ENCODE data around the gene TREML4.
A peak's percentile ranks its signal among the peaks of the same experiment; 100 is the strongest.

Gene TREML4

DNA sequence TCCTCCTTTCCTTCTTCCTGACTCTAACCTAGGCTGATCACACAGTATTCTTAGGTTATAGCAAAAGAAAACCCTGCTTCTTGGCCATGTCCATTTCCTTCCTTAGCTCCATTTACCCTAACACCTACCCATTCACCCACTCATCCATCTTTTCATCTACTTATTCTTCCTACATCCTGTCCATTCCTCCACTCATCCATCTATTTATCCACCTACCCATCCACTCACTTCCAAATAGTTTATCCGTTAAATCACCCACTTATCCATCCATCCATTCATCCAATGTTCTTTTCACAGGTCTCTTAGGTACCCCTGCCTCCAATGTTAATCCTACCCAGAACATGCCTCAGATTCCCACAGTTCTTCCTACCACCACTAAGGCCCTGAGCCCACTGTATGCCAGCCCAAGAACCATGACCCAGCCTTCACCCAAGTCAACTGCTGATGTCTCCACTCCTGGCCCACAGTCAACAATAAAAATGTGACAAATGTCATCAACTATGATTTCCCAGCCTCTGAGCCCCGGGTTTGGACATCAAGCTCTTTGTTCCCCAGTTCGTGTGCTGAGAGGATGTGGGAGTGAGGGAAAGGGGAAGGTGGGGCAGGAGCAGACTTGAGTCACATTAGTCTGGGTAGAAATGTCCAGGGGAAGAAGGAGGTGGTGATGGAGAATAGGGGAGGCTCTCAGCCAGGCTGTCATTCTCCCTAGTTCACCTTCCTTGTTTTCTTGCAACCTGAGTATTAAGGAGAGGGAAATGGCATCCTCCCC lies 24.4 kb downstream of the TREML4 start:
- DNase-seq (ENCODE audit: low read depth in 2 of 2): no peak

DNA sequence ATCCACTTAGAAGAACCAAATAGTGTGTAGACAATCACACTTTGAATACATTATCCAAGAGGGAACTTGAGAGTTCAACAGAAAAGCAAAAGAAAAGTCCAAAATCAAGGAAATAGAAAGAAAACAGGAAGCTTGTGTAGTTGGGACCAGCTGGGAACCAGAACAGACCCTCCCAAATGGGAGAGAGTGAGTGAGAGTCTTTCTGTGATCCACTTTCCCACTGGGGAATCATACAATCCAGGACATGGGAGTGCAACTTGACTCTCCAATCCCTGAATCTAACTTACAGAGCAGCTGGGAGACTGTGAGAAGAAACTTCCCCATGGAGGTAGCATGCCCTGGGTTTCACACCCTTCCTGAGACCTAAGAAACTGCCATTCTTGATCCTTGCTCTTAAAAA lies 27.0 kb downstream of the TREML4 start:
- no peak for DNase-seq (ENCODE audit: low read depth in 2 of 2)

DNA sequence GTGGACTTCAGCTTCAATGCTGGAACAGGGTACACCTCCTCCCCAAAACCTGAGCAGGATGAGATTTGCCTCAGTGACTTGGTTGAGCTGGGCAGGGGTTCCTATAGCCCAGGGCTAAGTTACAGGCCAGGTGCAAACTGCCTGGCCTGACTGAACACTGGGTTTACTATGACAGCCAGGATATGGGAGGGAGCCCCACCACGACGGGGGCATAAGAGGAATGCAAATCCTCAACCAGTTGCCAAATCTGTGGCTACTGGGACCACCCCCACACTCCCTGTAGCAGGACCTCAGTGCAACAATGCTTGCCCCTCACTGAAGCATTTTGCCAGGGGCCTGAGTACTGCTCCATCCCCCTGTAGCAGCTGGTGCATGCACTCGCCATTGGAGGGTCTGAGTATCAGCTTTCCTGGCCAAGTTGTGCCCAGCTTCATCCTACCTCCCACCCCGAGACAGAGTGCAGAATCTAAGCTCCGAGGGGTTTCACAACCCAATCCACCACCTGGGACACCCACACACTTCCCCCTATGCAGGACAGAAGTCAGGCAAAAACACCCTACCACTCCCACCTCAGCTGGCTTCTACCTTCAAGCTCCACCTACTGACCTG lies 27.6 kb downstream of the TREML4 start:
- DNase-seq (ENCODE audit: low read depth in 2 of 2): no peak

DNA sequence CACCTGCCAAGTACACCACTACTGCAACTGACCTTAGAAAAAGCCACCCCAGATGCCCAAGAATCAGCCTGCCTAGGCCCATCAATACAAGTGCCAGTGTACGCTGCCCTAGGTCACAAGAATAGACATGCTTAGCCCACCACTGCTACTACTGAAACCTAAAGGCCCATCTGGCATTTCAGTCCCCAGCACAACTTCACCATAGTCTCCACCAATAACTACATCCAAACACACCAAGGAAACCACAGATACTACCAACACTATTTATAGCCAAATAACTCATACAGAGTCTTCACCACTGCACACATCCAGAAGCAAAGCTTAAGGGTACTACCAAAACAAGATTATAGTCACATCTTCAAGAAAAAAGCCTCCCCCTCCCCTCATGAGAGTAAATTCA lies 28.2 kb downstream of the TREML4 start:
- no peak for DNase-seq (ENCODE audit: low read depth in 2 of 2)

DNA sequence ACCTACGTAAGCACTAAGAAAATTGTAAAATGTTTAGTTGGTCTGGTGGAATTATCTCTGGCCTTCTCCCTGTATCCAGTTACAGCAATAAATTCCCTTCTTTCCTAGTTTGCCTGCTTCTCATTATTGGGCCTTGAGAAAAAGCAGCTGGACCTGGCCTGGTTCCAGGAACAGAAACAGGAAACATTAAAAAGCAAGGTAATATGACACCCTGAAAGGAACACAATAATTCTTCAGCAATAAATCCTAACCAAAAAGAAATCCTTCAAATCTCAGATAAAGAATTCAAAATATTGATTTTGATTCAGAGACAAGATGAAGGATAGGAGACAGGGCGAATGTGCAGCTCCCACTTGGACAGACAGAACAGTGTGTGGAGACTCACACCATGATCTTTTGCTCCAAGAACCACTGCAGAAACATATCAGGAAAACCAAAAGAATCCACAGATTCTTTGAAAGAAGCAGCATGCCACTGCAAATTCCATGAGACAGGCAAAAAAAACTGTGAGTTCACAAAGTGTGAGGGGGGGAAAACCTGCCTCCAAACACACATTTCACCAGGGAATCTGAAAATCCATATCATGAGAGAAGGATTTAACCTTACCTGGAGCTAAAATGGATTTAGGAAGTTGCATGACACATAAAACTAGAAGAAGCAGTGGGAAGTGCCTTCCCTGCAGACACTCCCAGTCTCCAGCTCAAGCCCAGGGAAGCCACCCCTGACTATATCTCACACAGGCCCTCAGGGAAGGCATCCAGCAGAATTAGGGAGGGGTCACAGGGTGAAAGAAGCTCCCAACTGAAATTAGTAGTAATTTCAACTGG lies 29.4 kb downstream of the TREML4 start:
- no peak for DNase-seq (ENCODE audit: low read depth in 2 of 2)

DNA sequence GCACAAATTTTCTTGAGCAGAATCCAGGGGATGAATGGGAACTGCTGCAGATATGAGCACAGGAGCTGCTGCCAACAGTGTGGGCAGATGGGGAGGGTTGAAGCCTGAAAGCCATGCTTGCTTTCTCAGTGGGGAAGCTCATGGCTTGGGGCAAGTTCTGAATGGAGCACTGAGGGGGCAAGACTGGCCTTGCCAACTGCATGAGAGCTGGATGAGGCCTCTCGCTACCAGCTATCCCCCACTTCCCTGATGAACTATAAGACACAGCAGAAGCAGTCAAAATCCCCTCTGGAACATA lies 30.0 kb downstream of the TREML4 start:
- no peak for DNase-seq (ENCODE audit: low read depth in 2 of 2)

DNA sequence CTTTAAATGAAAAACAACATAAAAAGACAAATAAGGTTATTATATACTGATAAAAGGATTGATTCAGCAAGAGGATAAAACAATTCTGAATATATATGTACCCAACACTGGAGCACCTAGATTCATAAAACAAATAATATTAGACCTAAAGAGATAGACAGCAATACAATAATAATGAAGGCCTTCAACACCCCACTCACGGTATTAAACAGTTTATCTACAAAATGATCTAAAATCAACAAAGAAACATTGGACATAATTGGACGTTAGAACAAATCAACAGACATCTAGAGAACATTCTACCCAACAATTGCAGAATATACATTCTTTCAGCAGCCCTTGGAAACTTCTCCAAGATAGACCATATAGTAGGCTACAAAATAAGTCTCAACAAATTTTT lies 34.3 kb downstream of the TREML4 start:
- DNase-seq (ENCODE audit: low read depth in 2 of 2): no peak

DNA sequence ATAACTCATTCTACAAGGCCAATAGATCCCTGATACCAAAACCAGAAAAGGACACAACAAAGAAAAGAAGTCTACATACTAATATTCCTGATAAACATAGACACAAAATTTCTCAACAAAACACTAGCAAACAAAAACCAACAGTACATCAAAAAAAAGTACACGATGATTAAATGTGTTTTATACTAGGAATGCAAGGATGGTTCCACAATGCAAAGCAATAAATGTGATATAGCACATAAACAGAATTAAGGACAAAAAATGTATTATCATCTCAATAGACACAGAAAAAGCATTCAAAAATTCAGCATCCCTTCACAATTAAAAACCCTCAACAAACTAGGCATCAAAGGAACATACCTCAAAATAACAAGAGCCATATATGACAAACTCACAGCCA lies 35.1 kb downstream of the TREML4 start:
- no peak for DNase-seq (ENCODE audit: low read depth in 2 of 2)

DNA sequence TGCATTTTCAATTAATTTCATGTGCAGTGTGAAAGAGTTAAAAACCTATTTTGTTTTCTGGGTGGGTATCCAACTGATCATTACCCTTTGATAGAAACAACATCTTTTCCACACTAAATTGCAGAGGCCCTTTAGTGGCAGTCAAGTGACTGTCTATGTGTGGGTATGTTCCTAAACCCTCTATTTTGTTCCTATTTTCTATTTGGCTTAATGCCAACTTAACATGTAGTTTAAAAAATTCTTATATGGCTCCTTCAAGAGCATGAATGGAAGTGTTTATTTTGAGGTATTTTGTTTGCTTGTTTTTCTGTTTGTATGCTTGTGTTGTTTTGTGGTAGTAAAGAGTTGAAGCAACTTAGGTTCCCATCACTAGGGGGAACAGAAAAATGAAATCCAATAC lies 38.4 kb downstream of the TREML4 start:
- no peak for DNase-seq (ENCODE audit: low read depth in 2 of 2)

DNA sequence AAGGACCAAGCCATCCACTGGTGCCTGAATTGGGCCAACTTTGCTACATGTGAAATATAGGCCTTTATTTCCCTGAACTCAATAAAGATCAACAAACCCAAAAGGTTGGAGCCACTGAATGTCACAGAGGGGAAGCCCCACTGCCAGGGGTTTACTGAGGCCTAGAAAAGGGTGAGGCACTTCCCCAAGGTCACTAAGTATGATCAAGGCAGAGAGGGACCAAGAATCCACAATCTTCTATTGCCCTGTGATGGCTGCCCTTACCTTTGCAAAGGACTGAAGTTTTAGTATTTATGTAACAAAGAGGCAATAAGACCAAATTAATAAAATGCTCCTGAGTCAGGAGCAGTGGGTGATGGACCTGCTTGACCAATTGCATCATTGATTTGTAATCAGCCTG lies 40.3 kb downstream of the TREML4 start:
- DNase-seq (ENCODE audit: low read depth in 2 of 2): no peak

DNA sequence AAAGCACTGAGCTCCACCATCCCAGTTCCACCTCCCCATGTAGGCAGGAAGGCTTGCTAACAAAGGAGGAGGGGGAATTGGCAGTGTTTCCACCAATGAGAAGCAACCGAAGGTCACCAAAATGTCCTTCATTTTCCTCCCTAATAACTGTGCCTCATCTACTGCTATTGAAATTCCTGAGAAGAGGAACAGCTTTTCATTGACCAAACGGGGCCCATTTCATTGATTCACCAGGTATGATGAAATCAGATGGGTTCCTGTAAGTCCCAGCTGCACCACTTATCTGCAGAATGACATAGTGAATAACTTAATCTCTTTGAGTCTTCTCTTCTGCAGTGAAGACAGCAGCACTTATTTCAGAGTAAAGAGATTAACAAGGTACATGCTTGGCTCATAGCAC lies 41.0 kb downstream of the TREML4 start:
- DNase-seq (ENCODE audit: low read depth in 2 of 2): no peak

DNA sequence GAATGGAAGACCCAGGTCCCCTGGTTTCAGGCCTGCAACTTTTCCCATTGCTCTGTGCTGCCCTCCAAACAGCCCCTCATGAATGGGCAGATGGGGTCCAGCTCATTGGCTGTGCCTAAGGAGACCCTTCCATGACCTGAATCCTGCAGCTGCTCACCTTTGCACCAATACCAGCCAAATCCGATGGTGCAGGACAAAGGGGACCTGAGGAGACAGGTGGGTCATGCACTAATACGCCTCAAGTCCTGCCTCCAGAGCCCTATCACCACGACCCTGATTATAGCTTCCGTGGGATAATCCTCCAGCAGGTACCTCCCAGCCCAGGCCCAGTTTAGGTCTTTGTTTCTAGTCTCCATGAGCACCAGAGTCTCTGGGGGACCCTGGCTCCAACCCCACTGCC lies 41.6 kb downstream of the TREML4 start:
- DNase-seq (ENCODE audit: low read depth in 2 of 2): no peak

DNA sequence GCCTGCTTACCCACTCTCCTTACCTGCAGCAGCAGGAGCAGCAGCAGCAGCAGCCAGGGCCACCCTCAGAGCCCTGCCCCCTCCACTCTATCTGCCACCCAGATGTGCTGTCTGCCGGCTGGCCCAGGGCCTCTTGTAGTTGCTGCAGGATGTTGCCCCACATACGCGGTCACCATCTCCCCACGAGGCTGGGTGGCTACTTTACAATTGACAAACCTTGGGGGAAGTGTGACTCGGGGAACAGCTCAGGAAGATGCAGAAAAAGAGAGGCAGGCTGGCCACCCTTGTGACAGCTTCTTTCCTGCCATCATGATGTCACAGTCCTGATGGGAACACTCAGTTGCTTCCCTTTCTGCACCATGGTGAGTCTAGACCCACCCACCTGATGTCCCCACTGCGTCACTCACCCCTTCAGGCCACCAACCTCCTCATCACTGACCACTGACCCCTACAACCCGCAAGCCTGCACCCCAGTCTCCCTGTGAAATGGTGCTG lies 43.8 kb downstream of the TREML4 start:
- peak in 1 of 2 donors; percentile 12 for DNase-seq (ENCODE audit: low read depth in 2 of 2)

DNA sequence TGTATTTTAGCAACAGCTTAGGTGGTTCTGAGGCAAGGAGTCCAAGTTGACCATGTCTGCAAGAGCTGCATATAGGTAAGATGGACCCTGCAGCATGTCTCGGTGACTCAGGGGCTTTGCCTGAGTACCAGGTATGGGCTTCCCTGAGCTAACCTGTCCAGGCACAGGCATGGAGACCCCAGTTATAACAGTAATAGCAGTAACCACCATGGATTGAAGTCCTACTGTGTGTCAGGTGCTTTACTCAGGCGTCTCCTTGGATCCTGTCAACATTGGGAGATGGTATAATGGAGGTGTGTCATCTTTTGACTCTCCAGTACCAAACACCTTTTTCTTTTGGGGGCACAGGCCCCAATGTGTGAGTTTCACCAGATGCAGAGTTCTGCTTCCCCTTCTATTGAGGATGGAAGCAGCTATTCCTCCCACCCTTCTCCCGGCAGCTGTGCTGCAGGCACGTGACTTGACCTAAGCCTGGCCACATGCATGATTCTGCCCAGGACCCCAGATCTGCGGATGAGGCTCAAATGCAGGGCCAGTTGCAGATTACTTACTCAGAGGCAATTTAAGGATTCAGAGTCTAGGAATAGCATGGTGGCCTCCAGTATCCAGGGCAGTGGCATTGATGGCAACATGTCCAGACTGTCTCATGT lies 44.6 kb downstream of the TREML4 start:
- DNase-seq (ENCODE audit: low read depth in 2 of 2): no peak

DNA sequence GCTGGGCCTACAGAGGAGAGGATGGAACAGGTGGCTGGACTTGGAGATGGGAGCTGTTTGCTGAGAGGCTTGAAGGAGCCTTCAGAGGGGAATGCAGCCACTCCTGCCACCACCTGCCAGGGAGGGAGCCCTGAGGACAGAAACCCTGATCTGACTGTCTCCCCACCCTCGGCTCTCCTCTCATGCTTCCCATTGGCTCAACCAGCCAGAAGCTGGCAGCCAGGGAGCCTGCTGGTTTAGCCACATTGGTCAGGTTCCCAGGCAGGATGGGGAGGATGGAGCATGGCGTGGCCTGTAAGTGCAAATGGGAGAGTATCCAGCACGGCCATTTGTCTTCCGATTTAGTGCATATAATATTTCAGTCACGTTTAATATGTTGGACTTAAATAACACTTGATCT lies 45.6 kb downstream of the TREML4 start:
- DNase-seq (ENCODE audit: low read depth in 2 of 2): no peak

DNA sequence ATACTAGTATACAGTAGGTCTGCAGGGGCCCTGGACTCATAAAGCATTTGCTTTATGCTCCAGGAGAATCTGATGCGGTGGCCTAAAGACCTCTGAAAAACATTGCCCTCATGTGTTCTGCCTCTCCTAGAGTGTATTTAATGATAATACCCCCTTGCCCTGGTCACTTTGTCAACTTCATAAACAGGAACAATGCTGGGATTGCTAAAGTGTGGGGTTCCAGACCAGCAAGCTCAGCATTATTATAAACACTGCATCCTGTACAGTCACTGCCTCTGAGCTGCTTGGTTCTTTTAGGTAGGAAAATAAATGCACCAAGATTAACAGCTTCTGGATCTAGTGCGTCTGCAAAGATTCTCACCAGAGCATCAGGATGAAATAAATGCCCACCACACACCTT lies 46.1 kb downstream of the TREML4 start:
- DNase-seq (ENCODE audit: low read depth in 2 of 2): no peak

DNA sequence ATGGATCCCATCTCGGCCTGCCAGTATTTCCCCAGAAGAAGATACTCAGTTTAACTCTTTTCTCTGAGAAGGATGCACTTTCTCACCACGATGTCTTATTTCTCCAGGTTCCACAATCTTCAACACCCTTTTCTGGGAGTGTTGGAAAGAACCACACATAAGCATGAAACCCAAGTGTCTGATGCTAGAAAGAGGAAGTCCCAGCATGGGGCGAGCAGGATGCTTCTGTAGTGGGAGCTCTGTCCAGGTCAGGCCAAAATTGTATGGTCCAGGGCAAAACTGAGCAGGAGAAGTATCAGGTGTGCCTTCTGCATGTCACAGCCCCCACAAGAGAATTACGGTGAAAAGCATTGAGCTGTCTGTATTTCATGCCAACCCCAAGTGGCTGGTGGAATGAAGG lies 47.3 kb downstream of the TREML4 start:
- no peak for DNase-seq (ENCODE audit: low read depth in 2 of 2)

DNA sequence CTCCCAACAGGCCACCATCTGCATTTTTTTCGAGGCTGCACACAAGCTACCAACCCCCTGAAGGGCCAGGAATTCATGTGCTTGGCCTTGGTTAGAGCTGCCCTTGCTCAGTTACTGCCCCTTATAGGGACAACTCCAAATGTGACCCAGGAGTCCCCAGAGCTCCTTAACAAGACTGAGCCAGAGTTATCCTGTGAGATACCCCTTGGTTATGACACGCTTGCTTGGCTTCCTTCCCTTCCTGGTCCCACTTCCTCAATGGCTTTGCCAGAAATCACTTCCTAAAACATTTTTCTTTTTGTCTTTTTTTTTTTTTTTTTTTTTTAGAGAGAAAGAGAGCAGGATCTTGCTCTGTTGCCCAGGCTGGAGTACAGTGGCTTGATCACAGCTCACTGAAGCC lies 49.5 kb downstream of the TREML4 start:
- DNase-seq (ENCODE audit: low read depth in 2 of 2): no peak

DNA sequence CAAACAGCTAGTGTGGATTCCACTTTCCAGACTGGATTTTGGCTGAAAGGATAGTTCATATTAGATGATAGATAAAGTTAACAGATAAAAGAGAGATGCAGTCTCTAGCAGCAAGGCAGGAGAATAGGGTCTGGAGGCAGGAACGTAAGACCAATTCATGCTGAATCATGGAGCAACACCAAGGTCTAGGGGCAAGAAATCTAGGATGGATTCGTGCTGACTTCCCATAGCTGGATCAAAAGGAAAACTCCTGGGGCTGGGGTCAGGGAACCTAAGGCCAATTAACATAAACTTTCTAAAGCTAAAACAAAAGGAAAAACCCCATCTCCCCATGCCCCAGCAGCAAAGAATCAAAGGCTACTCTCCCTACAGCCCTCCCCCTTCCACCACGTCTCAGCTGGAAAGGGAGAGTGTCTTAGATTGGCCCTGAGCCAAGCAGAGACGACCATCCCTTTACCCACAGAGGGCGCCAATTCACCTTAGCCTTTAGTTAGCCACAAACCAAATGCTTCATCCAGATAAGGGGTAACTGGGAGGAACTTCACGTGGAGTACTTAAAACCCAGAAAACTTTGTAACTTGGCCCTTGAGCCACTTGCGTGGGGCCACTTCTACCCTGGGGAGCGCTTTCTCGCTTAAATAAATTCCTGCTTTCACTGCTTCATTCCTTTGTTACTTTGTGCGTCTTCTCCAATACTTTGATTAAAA lies 50.7 kb downstream of the TREML4 start:
- peak; percentile 35 to 64 for DNase-seq (ENCODE audit: low read depth in 2 of 2)

DNA sequence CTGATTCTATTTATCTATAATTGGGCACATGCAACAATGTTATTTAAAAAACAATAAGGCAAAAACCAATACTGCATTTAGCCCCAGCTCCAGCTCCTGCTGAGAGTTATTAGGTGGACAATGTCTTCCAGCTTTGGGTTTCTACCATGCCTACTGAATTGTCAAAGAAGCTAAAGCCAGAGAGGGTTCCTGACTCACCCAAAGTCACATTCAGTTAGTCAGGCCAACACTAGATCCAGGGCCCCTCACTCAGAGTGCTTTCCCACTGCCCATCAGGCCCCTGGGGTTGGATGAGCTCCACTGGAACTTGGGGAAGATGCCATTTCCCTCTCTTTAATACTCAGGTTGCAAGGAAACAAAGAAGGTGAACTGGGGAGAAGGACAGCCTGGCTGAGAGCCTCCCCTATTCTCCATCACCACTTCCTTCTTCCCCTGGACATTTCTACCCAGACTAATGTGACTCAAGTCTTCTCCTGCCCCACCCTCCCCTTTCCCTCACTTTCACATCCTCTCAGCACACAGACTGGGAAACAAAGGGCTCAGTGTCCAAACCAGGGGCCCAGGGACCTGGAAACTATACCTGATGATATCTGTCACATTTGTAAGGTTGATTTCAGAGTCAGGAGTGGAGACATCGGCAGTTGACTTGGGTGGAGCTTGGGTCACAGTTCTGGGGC lies 52.4 kb downstream of the TREML4 start:
- DNase-seq (ENCODE audit: low read depth in 2 of 2): no peak

DNA sequence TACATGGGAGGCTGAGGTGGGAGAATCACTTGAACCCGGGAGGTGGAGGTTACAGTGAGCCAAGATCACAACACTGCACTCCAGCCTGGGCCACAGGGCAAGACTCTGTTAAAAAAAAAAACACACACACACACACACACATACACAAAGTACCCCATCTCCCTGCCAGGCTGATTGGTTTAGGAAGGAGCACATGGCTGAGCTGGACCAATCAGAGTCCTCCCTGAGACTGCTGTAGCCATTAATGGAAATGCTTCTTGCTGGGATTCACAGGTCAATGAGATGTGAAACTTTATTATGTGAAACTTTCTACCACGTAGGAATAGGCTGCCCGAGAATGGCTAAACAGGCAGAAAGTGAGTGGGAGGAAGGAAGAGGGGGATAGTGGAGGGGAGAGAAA lies 55.5 kb downstream of the TREML4 start:
- no peak for DNase-seq (ENCODE audit: low read depth in 2 of 2)
